Coronary artery (tissue), 2 donors: ENCODE data around the gene REM1.
"Not testable (repeated sequence)": the region's sequence is repeated elsewhere in the genome, so short reads cannot be mapped to it uniquely, and the experiment has no call there.

ENCODE experiments used
- DNase-seq: peaks from one replicate; pipeline ENCODE4 v3.0.0-alpha.2; 2017; ENCODE audit warnings: low spot score
- H3K27ac ChIP-seq, 2 donors: fragments of 200-600 bp; sonication (generic); one replicate each; pipeline ENCODE4 v1.5.1; 2016 to 2019
- H3K4me3 ChIP-seq: fragments of 200-600 bp; sonication (generic); 2 replicates; pipeline ENCODE4 v1.5.1; 2016; ENCODE audit warnings: mild to moderate bottlenecking, moderate library complexity
- TF ChIP-seq, protein P1 (sequence below): fragments of 200-600 bp; sonication (generic); IDR thresholded peaks from one replicate; pipeline ENCODE4 v1.5.1; 2019; ENCODE audit warnings: antibody characterized with exemption

REM1 gene

DNA sequence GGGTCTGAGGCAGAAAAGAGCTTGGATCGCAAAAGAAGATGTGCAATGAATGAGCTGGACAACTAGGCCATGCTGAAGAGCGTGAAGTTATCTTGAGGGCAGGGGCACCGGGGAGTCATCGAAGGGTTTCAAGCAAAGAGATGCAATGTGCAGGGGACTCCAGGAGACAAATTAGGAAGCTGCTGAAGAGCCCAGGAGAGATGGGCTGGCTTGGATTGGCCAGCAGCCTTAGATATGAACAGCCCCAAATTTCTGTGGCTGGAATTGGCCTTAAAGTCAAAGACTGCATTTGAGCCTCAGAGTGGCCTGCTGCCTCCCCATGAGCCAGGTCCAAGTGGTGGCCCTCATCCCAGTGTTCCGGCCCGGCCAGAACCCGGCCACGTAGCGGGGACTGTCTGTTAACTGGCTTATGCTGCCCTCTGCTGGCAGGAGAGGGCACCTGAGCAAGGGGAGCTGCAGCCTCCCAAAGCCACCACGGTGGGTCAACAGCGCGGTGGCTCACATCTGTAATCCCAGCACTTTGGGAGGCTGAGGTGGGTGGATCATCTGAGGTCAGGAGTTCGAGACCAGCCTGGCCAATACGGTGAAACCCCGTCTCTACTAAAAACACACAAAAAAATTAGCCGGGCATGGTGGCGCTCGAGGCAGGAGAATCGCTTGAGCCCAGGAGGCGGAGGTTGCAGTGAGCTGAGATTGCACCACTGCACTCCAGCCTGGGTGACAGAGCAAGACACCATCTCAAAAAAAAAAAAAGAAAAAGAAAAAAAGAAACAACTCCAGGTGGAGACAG lies 28.0 kb downstream of the REM1 start:
- peak; percentile 90 for DNase-seq
- TF ChIP-seq, protein P1, sequence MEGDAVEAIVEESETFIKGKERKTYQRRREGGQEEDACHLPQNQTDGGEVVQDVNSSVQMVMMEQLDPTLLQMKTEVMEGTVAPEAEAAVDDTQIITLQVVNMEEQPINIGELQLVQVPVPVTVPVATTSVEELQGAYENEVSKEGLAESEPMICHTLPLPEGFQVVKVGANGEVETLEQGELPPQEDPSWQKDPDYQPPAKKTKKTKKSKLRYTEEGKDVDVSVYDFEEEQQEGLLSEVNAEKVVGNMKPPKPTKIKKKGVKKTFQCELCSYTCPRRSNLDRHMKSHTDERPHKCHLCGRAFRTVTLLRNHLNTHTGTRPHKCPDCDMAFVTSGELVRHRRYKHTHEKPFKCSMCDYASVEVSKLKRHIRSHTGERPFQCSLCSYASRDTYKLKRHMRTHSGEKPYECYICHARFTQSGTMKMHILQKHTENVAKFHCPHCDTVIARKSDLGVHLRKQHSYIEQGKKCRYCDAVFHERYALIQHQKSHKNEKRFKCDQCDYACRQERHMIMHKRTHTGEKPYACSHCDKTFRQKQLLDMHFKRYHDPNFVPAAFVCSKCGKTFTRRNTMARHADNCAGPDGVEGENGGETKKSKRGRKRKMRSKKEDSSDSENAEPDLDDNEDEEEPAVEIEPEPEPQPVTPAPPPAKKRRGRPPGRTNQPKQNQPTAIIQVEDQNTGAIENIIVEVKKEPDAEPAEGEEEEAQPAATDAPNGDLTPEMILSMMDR: peak; percentile 95
- not testable (repeated sequence) for H3K27ac ChIP-seq, H3K4me3 ChIP-seq

DNA sequence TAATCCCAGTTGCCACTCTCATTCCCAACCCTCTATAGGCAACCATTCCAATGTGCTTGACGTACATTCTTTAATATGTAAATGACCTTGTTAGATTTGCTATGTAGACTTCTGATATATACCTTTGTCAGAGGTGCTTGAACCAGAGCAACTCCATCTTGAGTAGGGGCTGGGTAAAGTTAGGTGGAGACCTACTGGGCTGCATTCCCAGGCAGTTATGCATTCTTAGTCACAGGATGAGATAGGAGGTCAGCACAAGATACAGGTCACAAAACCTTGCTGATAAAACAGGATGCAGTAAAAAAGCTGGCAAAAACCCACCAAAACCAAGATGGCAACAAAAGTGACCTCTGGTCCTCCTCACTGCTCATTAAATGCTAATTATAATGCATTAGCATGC lies 30.8 kb downstream of the REM1 start:
- TF ChIP-seq, protein P1: no peak
- H3K4me3 ChIP-seq: no peak overlapping the region
- DNase-seq: no peak
- no peak overlapping the region for H3K27ac ChIP-seq

DNA sequence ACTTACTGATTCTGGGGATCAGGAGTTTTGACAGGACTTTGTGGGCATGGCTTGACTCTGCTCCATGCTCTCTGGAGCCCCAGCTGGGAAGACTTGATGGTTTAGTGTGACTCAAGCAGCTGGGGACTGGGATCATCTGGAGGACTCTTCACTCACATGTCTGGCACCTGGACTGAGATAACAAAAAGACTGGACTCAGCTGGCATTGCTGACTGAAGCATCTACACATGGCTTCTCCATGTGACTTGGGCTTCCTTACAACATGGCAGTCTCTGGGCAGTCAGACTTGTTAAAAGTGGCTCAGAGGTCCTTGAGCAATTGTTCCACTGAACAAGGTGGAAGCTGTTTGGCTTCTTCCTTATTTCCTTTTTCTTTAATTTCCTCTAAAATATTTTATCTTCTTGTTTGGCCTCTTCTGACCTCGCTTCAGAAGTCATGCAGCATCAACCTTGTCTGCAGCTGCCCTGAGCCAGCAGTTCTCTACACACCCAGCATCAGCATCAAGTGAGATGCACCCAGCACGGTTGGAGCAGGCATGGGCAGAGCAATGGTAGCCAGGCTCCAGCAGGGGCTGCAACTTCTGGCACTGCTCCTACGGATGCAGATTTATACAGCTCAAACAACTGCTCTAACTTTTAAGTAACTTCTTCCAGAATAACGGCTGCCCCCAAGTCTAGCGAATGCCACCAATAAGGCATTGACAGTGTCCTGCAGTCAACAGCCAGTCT lies 33.6 kb downstream of the REM1 start:
- H3K4me3 ChIP-seq: no peak overlapping the region
- TF ChIP-seq, protein P1: no peak
- no peak overlapping the region for H3K27ac ChIP-seq
- DNase-seq: no peak

DNA sequence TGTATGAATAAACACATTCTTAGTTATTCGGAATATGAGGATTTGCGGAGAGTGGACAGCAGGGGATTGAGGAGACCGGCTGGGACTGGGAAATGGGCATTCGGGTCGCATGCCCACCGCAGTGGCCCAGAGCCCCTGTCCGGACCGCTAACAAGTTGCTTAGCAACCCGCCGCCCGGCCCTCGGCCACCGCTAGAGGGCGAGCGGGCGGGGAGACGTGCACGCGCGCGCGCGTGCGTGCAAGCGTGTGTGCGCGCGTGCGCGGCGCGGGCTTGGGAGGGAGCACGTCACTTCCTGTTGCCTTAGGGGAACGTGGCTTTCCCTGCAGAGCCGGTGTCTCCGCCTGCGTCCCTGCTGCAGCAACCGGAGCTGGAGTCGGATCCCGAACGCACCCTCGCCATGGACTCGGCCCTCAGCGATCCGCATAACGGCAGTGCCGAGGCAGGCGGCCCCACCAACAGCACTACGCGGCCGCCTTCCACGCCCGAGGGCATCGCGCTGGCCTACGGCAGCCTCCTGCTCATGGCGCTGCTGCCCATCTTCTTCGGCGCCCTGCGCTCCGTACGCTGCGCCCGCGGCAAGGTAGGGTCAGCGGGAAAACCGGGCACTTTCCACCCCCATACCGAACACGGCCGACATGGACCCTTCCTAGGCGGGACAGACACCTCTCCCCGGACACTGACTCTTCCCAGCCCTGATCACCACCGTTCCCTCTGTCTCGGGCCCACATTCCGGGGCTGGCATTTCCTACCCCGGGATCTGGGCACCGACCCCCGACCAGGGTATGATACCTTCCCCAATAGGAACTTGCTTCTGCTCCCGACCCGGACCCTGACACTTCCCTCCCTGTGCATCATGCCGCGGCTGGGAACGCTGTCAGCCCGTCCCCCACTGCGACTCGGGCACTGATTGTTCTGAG lies 39.3 kb downstream of the REM1 start, which contains the start of gene HM13:
Gene HM13 (plus strand): TSS at position 289 of the 918 bp plus-strand sequence. CDS start 110 bp downstream, at position 399.
- TF ChIP-seq, protein P1: peak; percentile 98
- peak; percentile 92 for DNase-seq
- peak within 1 kb of the TSS; percentile 26 to 77 for H3K27ac ChIP-seq

DNA sequence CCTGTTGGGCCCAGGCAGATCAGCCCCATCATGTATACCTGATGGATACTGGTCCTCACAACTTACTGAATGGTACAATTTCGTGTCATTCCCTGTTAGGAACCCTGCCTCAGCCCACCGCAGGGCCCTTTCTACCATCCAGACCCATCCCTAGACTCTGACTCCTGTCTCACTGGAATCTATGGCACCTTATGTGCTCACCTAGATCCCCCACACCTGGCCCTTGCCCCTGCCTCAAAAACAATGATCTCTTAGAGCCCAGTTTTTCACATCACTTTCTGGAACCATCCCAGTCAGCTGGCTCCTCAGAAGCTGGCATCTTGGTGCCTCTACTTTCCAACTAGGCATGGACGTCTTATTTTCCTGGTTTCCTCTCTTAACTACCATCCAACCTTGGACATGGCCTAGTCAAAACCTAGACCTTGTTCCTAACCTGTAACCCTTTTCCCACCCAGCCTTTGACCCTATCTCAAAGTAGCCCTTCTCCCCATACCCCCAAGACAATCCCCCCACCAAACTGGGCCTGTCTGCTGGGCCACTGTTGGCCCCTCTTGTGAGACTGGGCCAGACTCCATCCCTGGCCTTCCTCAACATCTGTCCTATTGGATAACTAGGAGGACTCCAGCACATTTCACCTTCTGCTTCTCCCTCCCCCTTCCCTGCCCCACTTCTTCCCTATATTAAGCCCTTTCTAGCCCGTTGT lies 40.1 kb downstream of the REM1 start:
- TF ChIP-seq, protein P1: no peak
- no peak for DNase-seq
- peak overlapping the region; percentile 77 for H3K4me3 ChIP-seq
- H3K27ac ChIP-seq: peak overlapping the region; percentile 26 to 77

More for the DNA sequence above, 39.3 kb downstream of the REM1 start, which contains the start of gene HM13:
- H3K4me3 ChIP-seq: peak within 1 kb of the TSS; percentile 77

DNA sequence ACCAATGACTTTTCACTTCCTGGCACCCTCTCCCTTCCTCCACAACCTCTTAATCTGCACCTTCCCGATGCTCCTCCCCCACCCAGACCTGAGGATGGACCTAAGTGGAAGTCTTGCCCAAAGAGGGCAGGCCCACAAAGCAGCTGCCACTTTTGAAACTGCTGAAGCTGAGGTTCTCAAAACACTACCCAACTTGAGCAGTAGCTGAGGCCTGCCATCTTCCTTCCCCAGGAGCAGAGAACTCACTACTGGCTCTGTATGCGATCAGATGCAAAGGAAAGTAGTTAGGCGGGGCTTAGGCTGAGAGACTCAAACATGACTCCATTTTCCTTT lies 40.7 kb downstream of the REM1 start:
- TF ChIP-seq, protein P1: no peak
- no peak for DNase-seq
- no peak overlapping the region for H3K27ac ChIP-seq
- peak overlapping the region; percentile 77 for H3K4me3 ChIP-seq
